GM12878 (cell line): ENCODE results near the gene NECTIN2. TPM values are rescaled to one million over a fixed set of nuclear protein-coding genes. Genes with fewer than 3 reads are reported as not detected.

ENCODE experiments used
- EP300 ChIP-seq, 2 experiments: fragments of 150-350 bp in 1 of 2; IDR thresholded peaks; 2 replicates each; pipeline ENCODE4 v1.6.1; 2011 to 2012; ENCODE audit warnings: low read depth in 2 of 2, low read length in 2 of 2, borderline replicate concordance in 1 of 2, improper control_type of control experiment in 1 of 2, inconsistent platforms in 1 of 2; ENCODE audit not compliant: control insufficient read depth in 1 of 2
- FOS ChIP-seq: IDR thresholded peaks from 3 replicates; pipeline ENCODE4 v1.6.1; 2011; ENCODE audit warnings: borderline replicate concordance; ENCODE audit not compliant: insufficient read length; ENCODE audit errors: extremely low read depth
- IKZF1 ChIP-seq: fragments of 450-650 bp; conservative IDR thresholded peaks from 2 replicates; pipeline ENCODE4 v1.6.1; 2017; ENCODE audit warnings: antibody characterized with exemption, mild to moderate bottlenecking
- IRF5 ChIP-seq: fragments of 450-650 bp; IDR thresholded peaks from 2 replicates; pipeline ENCODE4 v1.6.1; 2017; ENCODE audit warnings: borderline replicate concordance
- PAX5 ChIP-seq: IDR thresholded peaks from 2 replicates; pipeline ENCODE4 v1.6.1; 2011; ENCODE audit warnings: low read depth, low read length, borderline replicate concordance
- PBX3 ChIP-seq: IDR thresholded peaks from 2 replicates; pipeline ENCODE4 v1.6.1; 2011; ENCODE audit warnings: mild to moderate bottlenecking, low read depth, low read length, moderate library complexity; ENCODE audit not compliant: insufficient replicate concordance
- PML ChIP-seq: IDR thresholded peaks from 2 replicates; pipeline ENCODE4 v1.6.1; 2012; ENCODE audit warnings: low read length, inconsistent platforms
- SKIL ChIP-seq: fragments of 450-650 bp; IDR thresholded peaks from 2 replicates; pipeline ENCODE4 v1.6.1; 2017; ENCODE audit warnings: mild to moderate bottlenecking, low read depth, inconsistent platforms; ENCODE audit not compliant: poor library complexity, severe bottlenecking
- polyA plus RNA-seq, 11 experiments: library from polyadenylated mRNA; depleted of rRNA in 4 of 11; unstranded in 6 of 11; stranded (reverse) in 5 of 11; fragments of >200 nt; fragmentation: Nextera tagmentation in 4 of 11; fragmentation: Illumina TruSeq in 1 of 11; extraction: Ambion mirVana in 4 of 11; extraction: Trizol in 1 of 11; gene quantifications; 1 replicate in 1 of 11; 2 replicates in 10 of 11; pipeline versions ENCODE4 v1.2.1 to v1.2.3, GENCODE V29; 2011 to 2016; ENCODE audit warnings: inconsistent platforms in 2 of 11, missing spikeins in 2 of 11, low read depth in 1 of 11
- total RNA-seq, 4 experiments: library from RNA; depleted of rRNA in 3 of 4; stranded (reverse); fragments of >200 nt in 3 of 4; fragmentation: Illumina TruSeq in 1 of 4; extraction: Trizol in 1 of 4; gene quantifications; 2 replicates each; pipeline versions ENCODE4 v1.2.1 to v1.2.3, GENCODE V29; 2013 to 2021

Gene NECTIN2
- total and polyA plus RNA-seq, 10 of the 15 experiments (the other 5 are each of a cell fraction or from before 2014, with no cell fraction given) = 0.05 to 0.36 (median 0.26) TPM; not detected in 5

- TF ChIP-seq PBX3 (no peak), PML (no peak), PAX5 (no peak), IKZF1 (no peak), SKIL (no peak), EP300 (IDR thresholded peaks at IDR 0.05; ENCODE audit: borderline replicate concordance in 1 of 2, control insufficient read depth in 1 of 2, low read depth in 2 of 2, low read length in 2 of 2) (no peak), FOS (no peak), IRF5 (no peak)
Measured at GRCh38 chr19:44839276-44839675, 6.8 kb upstream of the NECTIN2 start (continued).
